SU-DHL-6 (cell line): ENCODE measurements around the gene KRT73.

ENCODE experiments used
- H2AFZ ChIP-seq: fragments of 200-600 bp; sonication (generic); 2 replicates; pipeline ENCODE4 v1.6.1; 2014; ENCODE audit warnings: low read depth, mild to moderate bottlenecking, moderate library complexity, mixed read lengths, antibody characterized with exemption, low read length; ENCODE audit not compliant: severe bottlenecking
- H3F3A ChIP-seq: fragments of 200-600 bp; shearing (Covaris generic); 2 replicates; pipeline ENCODE4 v1.6.0; 2016; ENCODE audit warnings: antibody characterized with exemption, mild to moderate bottlenecking; ENCODE audit not compliant: insufficient read depth
- H3K27ac ChIP-seq: fragments of 200-600 bp; sonication (generic); 2 replicates; pipeline ENCODE4 v1.5.1; 2016; ENCODE audit warnings: low read depth, mild to moderate bottlenecking, low read length, moderate library complexity, mixed read lengths
- H3K27me3 ChIP-seq: fragments of 200-600 bp; sonication (generic), shearing (Covaris generic); 2 replicates; pipeline ENCODE4 v1.6.0; 2014; ENCODE audit warnings: mild to moderate bottlenecking, low read length
- H3K36me3 ChIP-seq: fragments of 200-600 bp; sonication (generic); 2 replicates; pipeline ENCODE4 v1.6.1; 2014; ENCODE audit warnings: mild to moderate bottlenecking, low read length, mixed read lengths
- H3K4me2 ChIP-seq: fragments of 300-600, 200-600 bp; shearing (Covaris generic), sonication (generic); 2 replicates; pipeline ENCODE4 v1.6.0; 2014; ENCODE audit warnings: low read length, low read depth, mild to moderate bottlenecking; ENCODE audit not compliant: poor library complexity, severe bottlenecking
- H3K4me3 ChIP-seq: fragments of 200-600 bp; sonication (generic); 2 replicates; pipeline ENCODE4 v1.5.1; 2014; ENCODE audit warnings: antibody characterized with exemption, low read length, mild to moderate bottlenecking, mixed read lengths; ENCODE audit not compliant: insufficient read depth, poor library complexity, severe bottlenecking
- H3K79me2 ChIP-seq: fragments of 200-600 bp; sonication (generic); 2 replicates; pipeline ENCODE4 v1.6.1; 2014; ENCODE audit warnings: mild to moderate bottlenecking, low read length, moderate library complexity; ENCODE audit not compliant: insufficient read depth
- H3K9ac ChIP-seq: fragments of 200-600 bp; sonication (generic); 2 replicates; pipeline ENCODE4 v1.7.0; 2014; ENCODE audit warnings: mild to moderate bottlenecking, low read length
- H3K9me2 ChIP-seq: fragments of 200-600 bp; sonication (generic); replicated peaks from 2 replicates; pipeline ENCODE4 v1.6.1; 2014; ENCODE audit warnings: low read length; ENCODE audit not compliant: insufficient read depth
- H3K9me3 ChIP-seq: fragments of 200-600 bp; sonication (generic); 2 replicates; pipeline ENCODE4 v1.6.1; 2014; ENCODE audit warnings: low read length, mixed read lengths; ENCODE audit not compliant: insufficient read depth
- H4K20me1 ChIP-seq: fragments of 200-600 bp; sonication (generic); 2 replicates; pipeline ENCODE4 v1.6.1; 2014; ENCODE audit warnings: low read depth, mild to moderate bottlenecking, antibody characterized with exemption, low read length, moderate library complexity, mixed read lengths
- CTCF ChIP-seq: fragments of 200-600 bp; sonication (generic); IDR thresholded peaks from one replicate; pipeline ENCODE4 v1.5.1; 2017; ENCODE audit warnings: antibody characterized with exemption, mild to moderate bottlenecking, low read length, moderate library complexity; ENCODE audit not compliant: insufficient read depth, poor library complexity, severe bottlenecking
- EZH2phosphoT487 ChIP-seq: fragments of 200-600 bp; sonication (generic), shearing (Covaris generic); conservative IDR thresholded peaks from 2 replicates; pipeline ENCODE4 v1.6.1; 2018; ENCODE audit warnings: mild to moderate bottlenecking, antibody characterized with exemption, low read length, moderate library complexity, mixed read lengths

Gene KRT73

DNA sequence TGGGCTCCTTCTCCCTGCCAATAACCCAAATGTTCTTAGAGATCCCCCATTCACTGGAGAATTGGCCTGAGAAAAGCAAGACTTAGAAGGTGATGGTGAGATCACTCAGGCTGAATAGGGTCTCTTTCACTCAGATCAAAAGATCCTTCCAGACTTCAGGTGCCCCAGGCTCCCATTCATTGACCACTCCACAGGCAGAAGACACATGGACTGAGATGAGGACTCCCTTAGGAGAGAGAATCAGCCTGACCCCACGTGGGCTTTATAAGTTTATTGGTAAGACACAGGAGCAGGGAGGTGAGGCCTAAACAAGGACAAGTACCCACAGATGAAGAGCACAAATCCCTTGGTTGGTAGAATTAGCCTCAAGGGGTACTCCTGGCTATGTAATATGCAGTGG lies 11.0 kb downstream of the KRT73 start:
- Histone ChIP-seq H3K9ac (no peak overlapping the region), H3K4me2 (no peak overlapping the region), H3K36me3 (no peaks in the 10 kb centered on the region), H3K27me3 (no peaks in the 10 kb centered on the region), H4K20me1 (no peaks in the 10 kb centered on the region), H3K9me2 (no peaks in the 10 kb centered on the region), H3K27ac (no peak overlapping the region), H3K9me3 (no peaks in the 10 kb centered on the region), H3K79me2 (no peaks in the 10 kb centered on the region), H3K4me3 (no peak overlapping the region), H2AFZ (no peak overlapping the region), H3F3A (no peaks in the 10 kb centered on the region)
- no peak for TF ChIP-seq EZH2phosphoT487
- TF ChIP-seq CTCF = no peak

- Histone ChIP-seq H3K4me3 (no peak overlapping the region), H3K4me2 (no peak overlapping the region), H3K36me3 (no peaks in the 10 kb centered on the region), H3K9ac (no peak overlapping the region), H3K9me3 (no peaks in the 10 kb centered on the region), H3K27me3 (no peaks in the 10 kb centered on the region), H3K27ac (no peak overlapping the region), H3K79me2 (no peaks in the 10 kb centered on the region), H4K20me1 (no peaks in the 10 kb centered on the region), H2AFZ (no peak overlapping the region), H3K9me2 (no peaks in the 10 kb centered on the region), H3F3A (no peaks in the 10 kb centered on the region)
- TF ChIP-seq CTCF (no peak), EZH2phosphoT487 (no peak)
Observed at GRCh38 chr12:52606581-52607218, 11.7 kb downstream of the KRT73 start.

- TF ChIP-seq CTCF (no peak), EZH2phosphoT487 (no peak)
- Histone ChIP-seq H3K9me3 (no peaks in the 10 kb centered on the region), H3K79me2 (no peaks in the 10 kb centered on the region), H3K4me3 (no peak overlapping the region), H3K9me2 (no peaks in the 10 kb centered on the region), H3K27me3 (no peaks in the 10 kb centered on the region), H2AFZ (no peak overlapping the region), H3K4me2 (no peak overlapping the region), H3K36me3 (no peaks in the 10 kb centered on the region), H3F3A (no peaks in the 10 kb centered on the region), H3K9ac (no peak overlapping the region), H3K27ac (no peak overlapping the region), H4K20me1 (no peaks in the 10 kb centered on the region)
Observed at GRCh38 chr12:52606096-52606495, 12.3 kb downstream of the KRT73 start.
